ENCODE data around the gene EPB41L4A. TPM values are rescaled to one million over a fixed set of nuclear protein-coding genes. Genes with fewer than 3 reads are reported as not detected.

Gene EPB41L4A
- total and polyA plus RNA-seq, 2 donors (not counting 3 experiments of a cell fraction or from before 2014, with no cell fraction given): 6.0 to 17.9 TPM

DNA sequence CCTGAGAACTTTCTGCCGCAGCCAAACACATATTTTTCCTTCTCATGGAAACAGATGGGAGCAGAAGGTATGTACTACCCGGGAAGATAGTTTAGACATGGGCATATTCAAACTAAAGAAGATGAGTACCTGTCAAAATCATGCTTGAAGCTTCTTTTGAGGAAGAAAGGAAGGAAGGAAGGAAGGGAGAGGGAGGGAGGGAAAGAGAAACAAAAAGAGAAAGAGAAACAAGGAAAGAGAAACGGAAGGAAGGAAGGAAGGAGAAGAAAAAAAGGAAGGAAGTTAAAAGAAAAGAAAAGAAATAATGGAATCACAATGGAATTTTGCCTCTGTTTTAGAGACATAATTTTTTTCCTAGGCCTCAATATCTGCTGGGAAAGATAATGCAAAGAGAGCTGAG, 34.6 kb downstream of the EPB41L4A start:
- CTCF ChIA-PET: interaction anchor here (1.7 kb wide), 1 partner anchor 35 kb away, joined by 6 read pairs; no protein-coding TSS in a partner anchor
- H3K27me3 ChIP-seq (ENCODE audit: control insufficient read depth in 2 of 2, insufficient read depth in 2 of 2, low read length in 2 of 2): no peaks in the 10 kb centered on the region
- no TSS peak for BruUV-seq (replicated peaks)

More for the DNA sequence above, 34.6 kb downstream of the EPB41L4A start:
- H2AFZ ChIP-seq (ENCODE audit: low read depth, low read length): no peak overlapping the region
- no peak overlapping the region for H3K4me2 ChIP-seq (ENCODE audit: insufficient read depth, low read length)
- no peak overlapping the region for H3K27ac ChIP-seq (ENCODE audit: insufficient read depth, low read depth, low read length)
- no peaks in the 10 kb centered on the region for H3K79me2 ChIP-seq (ENCODE audit: control insufficient read depth, insufficient read depth, low read length)
- TF ChIP-seq CTCF (IDR thresholded peaks at IDR 0.05; ENCODE audit: extremely low read depth in 1 of 2, insufficient read depth in 1 of 2, low read depth in 1 of 2, low read length in 2 of 2) (no peak), POLR2AphosphoS5 (IDR thresholded peaks at IDR 0.05; ENCODE audit: insufficient read depth, low read depth, low read length) (no peak), GATA2 (IDR thresholded peaks at IDR 0.05; ENCODE audit: insufficient read depth, insufficient read length, low read depth, low read length) (no peak), EZH2 (IDR thresholded peaks at IDR 0.05; ENCODE audit: borderline replicate concordance, low read depth, low read length, severe bottlenecking) (no peak), MYC (IDR thresholded peaks at IDR 0.05; ENCODE audit: low read depth, low read length) (no peak), JUN (IDR thresholded peaks at IDR 0.05; ENCODE audit: borderline replicate concordance, insufficient read depth, insufficient read length, low read depth) (no peak), FOS (IDR thresholded peaks at IDR 0.05; ENCODE audit: borderline replicate concordance, insufficient read depth, low read length) (no peak), POLR2A (IDR thresholded peaks at IDR 0.05; ENCODE audit: low read depth, low read length) (no peak)
- TF ChIP-seq, protein P1, sequence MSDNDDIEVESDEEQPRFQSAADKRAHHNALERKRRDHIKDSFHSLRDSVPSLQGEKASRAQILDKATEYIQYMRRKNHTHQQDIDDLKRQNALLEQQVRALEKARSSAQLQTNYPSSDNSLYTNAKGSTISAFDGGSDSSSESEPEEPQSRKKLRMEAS (IDR thresholded peaks at IDR 0.05; ENCODE audit: insufficient read depth, insufficient read length): no peak
- H3K4me3 ChIP-seq (replicated peaks in 1 of 3; ENCODE audit: insufficient read depth in 1 of 3, low read depth in 1 of 3, low read length in 3 of 3): no peak overlapping the region
- DNase-seq (ENCODE audit: low read depth, low spot score): no peak
- no peaks in the 10 kb centered on the region for H3K4me1 ChIP-seq (ENCODE audit: control insufficient read depth, extremely low read depth, insufficient read depth, low read length)
- no peaks in the 10 kb centered on the region for H3K9me3 ChIP-seq (replicated peaks; ENCODE audit: control insufficient read depth, insufficient read depth, low read length)
- dilution Hi-C loops (cut with MboI; ENCODE audit: extremely low pct_ligation_motif_present, low sequenced_read_pairs): no loop called here
- intact Hi-C loops (cut with micrococcal nuclease): no loop called here
- FAIRE-seq: no peak
- H3K9ac ChIP-seq (replicated peaks; ENCODE audit: extremely low read depth, insufficient read depth, low read length): no peak overlapping the region
- POLR2A ChIA-PET: no interaction called here
- H3K9me1 ChIP-seq (replicated peaks; ENCODE audit: control insufficient read depth, extremely low read depth, insufficient read depth, low read length): no peaks in the 10 kb centered on the region
- no peaks in the 10 kb centered on the region for H4K20me1 ChIP-seq (replicated peaks; ENCODE audit: control insufficient read depth, extremely low read depth, insufficient read depth, low read length)
- H3K36me3 ChIP-seq (ENCODE audit: control insufficient read depth in 2 of 2, extremely low read depth in 1 of 2, insufficient read depth in 2 of 2, low read length in 2 of 2): no peaks in the 10 kb centered on the region
